GM13977 (cell line): ENCODE measurements around the gene DYRK4.

Experiments used
- DNase-seq: peaks from one replicate; pipeline ENCODE4 v3.0.0; 2012; ENCODE audit warnings: low spot score
- CTCF ChIP-seq: IDR thresholded peaks from 2 replicates; pipeline ENCODE4 v1.5.1; 2012; ENCODE audit warnings: mild to moderate bottlenecking, control low read depth; ENCODE audit not compliant: insufficient read depth; ENCODE audit errors: extremely low read depth, missing control alignments
- in situ Hi-C: fragments of 300-500 bp; cut with MboI; formaldehyde crosslinking; loops from one replicate; pipeline ENCODE4 v1.12.0; 2022; ENCODE audit warnings: low sequenced_read_pairs, low pct_unique_long_range_greater_than_20kb, mixed read lengths, inconsistent platforms; ENCODE audit not compliant: unreplicated experiment

The DYRK4 gene

GRCh38 chr12:4563336-4563735 lies 1.3 kb downstream of the DYRK4 start:
- no peak for TF ChIP-seq CTCF
- no peak for DNase-seq
- in situ Hi-C loops: no loop called here

- in situ Hi-C loops: no loop called here
- peak; percentile 59 for DNase-seq
- no peak for TF ChIP-seq CTCF
These were observed 2.8 kb downstream of the DYRK4 start for GRCh38 chr12:4564818-4565217.

GRCh38 chr12:4566474-4566873 lies 4.5 kb downstream of the DYRK4 start:
- no peak for TF ChIP-seq CTCF
- in situ Hi-C loops: no loop called here
- DNase-seq: no peak

- TF ChIP-seq CTCF: no peak
- DNase-seq: no peak
- in situ Hi-C loops: no loop called here
These were observed 5.3 kb downstream of the DYRK4 start for GRCh38 chr12:4567073-4567881.

- in situ Hi-C loops: no loop called here
- no peak for TF ChIP-seq CTCF
- DNase-seq: no peak
These were observed 7.3 kb downstream of the DYRK4 start for GRCh38 chr12:4569261-4569660.

GRCh38 chr12:4572680-4573079 lies 10.7 kb downstream of the DYRK4 start:
- in situ Hi-C loops: no loop called here
- TF ChIP-seq CTCF: no peak
- no peak for DNase-seq
